Stimulated activated CD8-positive, alpha-beta memory T cell treated with anti-CD3 and anti-CD28 coated beads, Interleukin-15, amount 100 ng/mL, for 1 hour (primary cell): ENCODE results near the gene SENP5.
"Not testable (repeated sequence)": the region's sequence is repeated elsewhere in the genome, so short reads cannot be mapped to it uniquely, and the experiment has no call there.

Experiments
- DNase-seq: peaks from one replicate; pipeline ENCODE4 v3.0.0-alpha.2; 2020; ENCODE audit warnings: low read depth

SENP5 gene

DNA sequence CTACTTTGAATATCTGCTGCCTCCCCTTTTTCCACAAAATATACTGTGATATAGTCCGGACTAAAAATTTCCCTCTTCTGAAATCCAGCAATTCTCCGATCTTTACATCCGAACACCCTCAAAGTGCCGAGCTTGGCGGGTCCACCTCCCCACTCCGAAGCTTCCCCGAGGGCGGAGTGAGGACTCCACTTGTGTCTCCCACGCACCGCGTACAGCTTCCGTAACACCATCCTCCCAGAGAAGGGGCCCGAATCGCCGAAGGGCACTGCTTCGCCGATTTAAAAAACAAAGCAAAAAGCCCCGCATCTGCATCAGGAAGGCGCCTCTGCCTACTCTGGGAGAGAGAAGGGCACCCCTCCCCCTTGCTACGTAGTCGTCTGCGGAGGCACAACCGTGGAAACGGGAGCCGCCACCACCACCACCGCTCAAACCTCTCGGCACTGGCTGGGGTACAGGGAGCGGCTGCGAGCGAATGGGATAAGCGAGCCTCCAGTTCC, 74.1 kb downstream of the SENP5 start:
- DNase-seq, result peak; percentile 46

- peak; percentile 100 for DNase-seq
Observed at GRCh38 chr3:196942226-196942914, 74.7 kb downstream of the SENP5 start, which contains the start of gene NCBP2. NCBP2 (minus strand) TSS chr3:196942528; CDS start chr3:196942503, 25 bp downstream.

DNA sequence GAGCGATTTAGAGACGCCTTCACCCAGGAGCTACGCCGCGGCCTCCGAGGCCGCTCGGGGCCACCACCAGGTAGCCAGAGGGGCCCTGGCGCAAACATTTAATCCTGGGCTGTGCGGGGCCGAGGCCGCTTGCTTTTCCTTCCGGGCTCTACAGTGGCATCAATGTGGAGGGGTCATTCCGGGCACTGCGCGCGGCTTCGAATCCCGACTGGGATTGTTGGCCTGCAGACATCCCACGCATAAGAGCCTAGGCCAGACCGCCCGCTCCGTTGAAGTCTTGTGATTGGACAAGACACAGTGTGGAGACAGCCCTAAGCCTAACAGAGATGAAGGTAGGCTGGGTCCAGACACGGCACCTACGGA, 75.2 kb downstream of the SENP5 start:
- DNase-seq, result no peak

- not testable (repeated sequence) for DNase-seq
Observed at GRCh38 chr3:196944037-196944790, 76.5 kb downstream of the SENP5 start.

DNA sequence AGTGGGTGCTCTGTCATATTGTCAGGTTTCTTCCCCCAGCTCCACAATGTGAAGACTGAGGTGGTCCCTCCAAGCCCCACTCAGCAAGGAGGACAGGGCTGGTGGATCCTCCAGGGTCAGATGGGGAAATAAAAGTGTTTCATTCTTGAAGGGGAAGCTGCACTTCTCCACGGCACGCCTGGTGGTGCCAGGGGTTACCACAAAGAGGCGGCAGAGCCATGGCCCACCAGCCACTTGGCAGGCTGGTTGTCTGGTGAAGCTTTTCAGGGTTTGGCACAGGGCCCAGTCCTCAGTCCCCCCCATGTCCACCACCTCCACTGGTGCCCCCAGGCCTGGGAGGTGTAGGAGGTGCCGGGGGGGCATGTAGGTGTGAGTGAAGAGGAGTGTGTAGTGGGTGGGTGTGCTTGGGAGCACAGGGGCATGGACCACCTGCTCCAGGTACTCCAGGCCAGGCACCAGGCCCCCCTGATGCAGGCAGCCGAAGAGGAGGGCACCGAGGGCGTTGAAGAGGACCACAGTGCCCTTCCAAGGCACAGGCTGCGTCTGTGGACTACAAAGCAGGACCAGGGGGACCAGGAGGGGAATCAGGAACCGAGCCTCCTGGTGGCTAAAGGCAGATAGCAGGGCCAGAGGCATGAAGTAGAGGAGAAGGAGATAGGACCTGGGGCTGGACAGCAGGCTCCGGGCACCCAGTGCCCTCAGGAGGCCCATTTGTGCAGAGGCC, 79.6 kb downstream of the SENP5 start:
- no peak for DNase-seq

GRCh38 chr3:196947860-196948441, 80.2 kb downstream of the SENP5 start:
- no peak for DNase-seq

GRCh38 chr3:196948442-196949284, 80.9 kb downstream of the SENP5 start:
- no peak for DNase-seq

GRCh38 chr3:196949285-196949619, 81.5 kb downstream of the SENP5 start:
- no peak for DNase-seq

DNA sequence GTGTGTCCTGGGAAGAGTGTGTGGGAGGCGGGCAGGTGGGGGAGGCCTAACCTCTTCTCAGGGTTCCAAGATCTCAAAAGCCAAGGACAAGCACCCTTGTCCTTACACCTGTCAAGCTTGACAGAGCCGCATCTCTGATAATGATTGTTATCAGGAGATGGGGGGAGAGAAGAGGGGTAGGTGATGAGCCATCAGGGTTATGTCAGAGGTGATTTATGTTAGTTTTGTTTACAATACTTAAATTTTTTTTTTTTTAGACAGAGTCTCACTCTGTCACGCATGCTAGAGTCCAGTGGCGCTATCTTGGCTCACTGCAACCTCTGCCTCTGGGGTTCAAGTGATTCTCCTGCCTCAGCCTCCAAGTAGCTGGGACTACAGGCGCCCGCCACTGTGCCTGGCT, 82.0 kb downstream of the SENP5 start:
- no peak for DNase-seq

DNA sequence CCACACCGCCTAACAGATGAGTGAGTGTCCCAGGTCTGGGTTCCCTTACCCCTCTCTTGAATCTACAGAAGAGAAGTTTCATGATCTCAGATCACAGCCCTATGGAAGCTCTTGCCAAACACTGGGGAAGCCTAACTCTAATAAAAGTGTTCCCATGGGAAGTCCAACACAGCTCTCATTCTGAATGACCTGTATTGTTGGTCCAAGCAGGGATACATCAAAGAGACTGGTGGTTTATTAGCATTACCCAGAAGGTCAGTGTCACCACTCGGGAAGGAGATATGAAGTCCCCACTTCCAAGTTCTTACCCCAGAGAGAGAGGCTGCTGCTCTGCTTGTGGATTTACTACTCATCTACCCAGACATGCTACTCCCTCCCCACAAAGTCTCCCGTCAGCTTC, 83.7 kb downstream of the SENP5 start:
- DNase-seq, result no peak

GRCh38 chr3:196954832-196955231, 87.1 kb downstream of the SENP5 start:
- DNase-seq, result no peak

DNA sequence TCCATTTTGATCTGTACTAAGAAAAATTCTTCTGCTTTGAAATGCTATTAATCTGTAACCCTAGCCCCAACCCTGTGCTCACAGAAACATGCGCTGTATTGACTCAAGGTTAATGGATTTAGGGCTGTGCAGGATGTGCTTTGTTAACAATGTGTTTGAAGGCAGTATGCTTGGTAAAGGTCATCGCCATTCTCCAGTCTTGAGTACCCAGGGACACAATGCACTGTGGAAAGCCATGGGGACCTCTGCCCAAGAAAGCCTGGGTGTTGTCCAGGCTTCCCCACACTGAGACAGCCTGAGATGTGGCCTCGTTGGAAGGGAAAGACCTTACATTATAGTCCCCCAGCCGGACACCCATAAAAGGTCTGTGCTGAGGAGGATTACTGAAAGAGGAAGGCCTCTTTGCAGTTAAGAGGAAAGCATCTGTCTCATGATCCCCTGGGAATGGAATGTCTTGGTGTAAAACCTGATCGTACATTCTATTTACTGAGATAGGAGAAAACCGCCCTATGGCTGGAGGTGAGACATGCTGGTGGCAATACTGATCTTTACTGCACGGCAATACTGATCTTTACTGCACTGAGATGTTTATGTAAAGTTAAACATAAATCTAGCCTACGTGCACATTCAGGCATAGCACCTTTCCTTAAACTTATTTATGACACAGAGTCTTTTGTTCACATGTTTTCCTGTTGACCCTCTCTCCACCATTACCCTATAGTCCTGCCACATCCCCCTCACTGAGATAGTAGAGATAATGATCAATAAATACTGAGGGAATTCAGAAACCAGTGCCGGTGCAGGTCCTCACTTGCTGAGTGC, 94.6 kb downstream of the SENP5 start:
- DNase-seq, result no peak

- no peak for DNase-seq
Observed at GRCh38 chr3:196962930-196963630, 95.4 kb downstream of the SENP5 start.

GRCh38 chr3:196963631-196963953, 95.9 kb downstream of the SENP5 start:
- no peak for DNase-seq

GRCh38 chr3:196965112-196965803, 97.5 kb downstream of the SENP5 start:
- no peak for DNase-seq

DNA sequence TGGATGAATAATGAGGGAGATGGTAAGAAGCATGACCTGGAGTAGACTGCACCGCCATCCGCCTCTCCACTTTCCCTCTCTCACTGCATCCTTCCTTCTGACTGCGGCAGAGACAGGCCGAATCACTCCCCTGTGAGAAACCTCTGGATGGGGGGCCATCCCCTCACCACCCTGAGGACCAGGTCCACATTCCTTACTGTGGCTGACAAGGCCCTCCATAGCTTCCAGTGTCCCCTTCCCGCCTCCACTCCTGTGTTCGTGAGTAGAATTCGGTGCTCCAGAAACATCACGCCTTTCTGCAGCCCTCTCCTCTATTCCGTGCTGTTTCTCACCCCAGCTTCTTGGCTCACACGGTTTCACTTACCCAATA, 98.1 kb downstream of the SENP5 start:
- DNase-seq, result no peak

DNA sequence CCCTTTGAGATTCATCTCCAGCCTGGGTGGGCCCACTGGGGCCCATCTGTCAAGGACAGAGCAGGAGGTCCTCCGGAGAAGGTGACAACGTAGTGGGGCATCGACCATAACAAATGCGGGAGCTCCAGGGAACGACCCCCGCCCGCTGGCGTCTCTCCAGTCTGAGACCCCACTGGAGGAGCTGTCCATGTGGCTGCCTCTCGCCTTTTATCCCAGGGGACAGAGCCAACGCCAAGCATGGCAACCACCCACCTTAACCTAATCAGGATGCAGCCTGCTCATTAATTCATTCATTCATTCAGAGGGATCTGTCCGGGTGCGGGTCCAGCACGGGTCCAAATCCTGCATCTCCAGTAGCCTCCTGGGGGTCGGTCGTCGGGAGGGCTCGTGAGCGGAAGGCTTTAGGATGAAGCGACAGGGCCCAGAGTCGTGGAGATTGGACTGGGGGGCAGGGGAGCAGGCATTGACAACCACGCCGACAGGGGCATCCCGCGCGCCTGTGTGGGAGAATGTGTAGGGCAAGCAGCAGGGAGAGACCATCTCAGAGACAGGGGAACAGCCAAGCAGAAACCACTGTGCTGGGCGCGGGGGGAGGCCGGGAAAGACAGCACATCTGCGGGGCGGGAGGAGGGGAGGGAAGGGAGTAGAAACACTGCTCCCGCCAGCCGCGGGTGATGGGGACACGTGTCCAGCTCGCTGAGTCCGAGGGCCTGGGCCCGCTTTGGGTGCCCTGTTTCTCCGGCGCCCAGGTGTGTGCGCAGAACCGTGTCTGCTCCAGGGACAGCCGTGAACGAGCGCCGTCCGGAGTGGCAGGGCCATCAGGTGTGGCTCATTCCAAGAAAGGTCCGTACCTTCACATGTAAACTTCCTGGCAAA, 99.0 kb downstream of the SENP5 start:
- DNase-seq, result no peak

DNA sequence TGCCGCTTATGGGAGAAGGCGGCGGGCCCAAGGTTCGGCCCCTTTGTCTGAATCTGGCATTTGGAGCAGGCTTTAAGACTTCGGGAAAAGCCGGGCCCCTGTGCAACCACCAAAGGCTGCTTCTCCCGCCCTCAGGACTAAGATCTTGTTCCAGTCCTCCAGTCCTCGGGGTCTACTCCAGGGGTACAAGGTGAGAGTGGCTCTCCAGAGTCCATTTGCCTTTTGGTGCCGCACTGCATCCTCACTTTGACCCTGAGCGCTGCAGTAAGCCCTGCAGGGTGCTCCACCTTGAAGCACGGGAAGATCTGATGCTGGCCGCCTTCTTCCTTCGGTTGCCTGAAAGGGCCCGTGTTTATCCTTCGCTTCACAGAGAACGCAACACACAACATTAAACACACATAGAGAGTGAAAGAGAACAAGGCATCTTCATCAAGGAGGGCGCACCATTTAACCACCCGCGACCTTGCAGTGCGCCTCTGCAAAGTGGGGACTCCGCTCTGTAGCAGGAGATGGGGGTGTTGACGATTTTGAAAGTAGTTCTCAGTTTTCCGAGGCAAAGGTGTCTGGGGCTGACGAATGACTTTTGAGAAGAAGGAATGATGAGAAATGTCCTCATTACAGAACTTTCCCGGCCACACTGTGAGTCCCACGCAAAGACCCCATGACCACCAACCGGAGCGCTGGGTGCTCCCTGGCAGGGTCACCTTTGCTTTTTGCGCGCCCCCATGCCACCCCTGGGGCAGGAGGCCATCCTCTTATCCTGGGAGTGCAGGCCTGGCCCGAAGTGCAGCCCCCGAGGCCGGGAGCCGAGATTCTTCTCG, 99.9 kb downstream of the SENP5 start:
- no peak for DNase-seq
